A549 (cell line): ENCODE measurements around the gene ENTPD2. TPM values are rescaled to one million over a fixed set of nuclear protein-coding genes. Genes with fewer than 3 reads are reported as not detected.

Experiments
- ATAC-seq, 2 experiments: fragments of 200-7000 bp in 1 of 2; fragments of >200 bp in 1 of 2; cut with Nextera tagmentation in 1 of 2; cut with Tn5 transposase in 1 of 2; 3 replicates each; pipeline versions ENCODE4 v1.8.0 to v1.9.1; 2018 to 2020; ENCODE audit warnings: mild to moderate bottlenecking in 1 of 2, moderate library complexity in 1 of 2
- CTCF ChIA-PET: fragments of 300-600 bp; sonication (Branson Sonifier 250); formaldehyde crosslinking; extraction: SDS; loops from one replicate; lab custom pipeline; 2021; ENCODE audit warnings: antibody characterized with exemption, inconsistent platforms; lab: Yijun Ruan, JAX
- POLR2A ChIA-PET: fragments of 350-600 bp; formaldehyde crosslinking; extraction: SDS; loops from one replicate; lab custom pipeline; 2021; ENCODE audit warnings: antibody characterized with exemption, inconsistent platforms; lab: Yijun Ruan, JAX
- DNase-seq, 2 experiments: peaks; one replicate each; pipeline versions ENCODE4 v3.0.0 to v3.0.0-alpha.2; 2011 to 2016; ENCODE audit warnings: low read depth in 1 of 2, low spot score in 1 of 2
- FAIRE-seq: peaks from 2 replicates; lab custom pipeline; 2011; peaks lifted over from hg19 to GRCh38; lab: Jason Lieb, UNC
- H3K27ac ChIP-seq, 2 experiments: fragments of >200 bp; sonication (Bioruptor Twin); formaldehyde crosslinking; 3 replicates each; pipeline ENCODE4 v1.5.1; 2016 to 2017
- H3K4me1 ChIP-seq: fragments of >200 bp; sonication (Bioruptor Twin); formaldehyde crosslinking; 3 replicates; pipeline ENCODE4 v1.6.1; 2016
- H3K4me2 ChIP-seq: fragments of >200 bp; sonication (Bioruptor Twin); formaldehyde crosslinking; 3 replicates; pipeline ENCODE4 v1.6.1; 2016
- H3K4me3 ChIP-seq: fragments of >200 bp; sonication (Bioruptor Twin); formaldehyde crosslinking; 3 replicates; pipeline ENCODE4 v1.5.1; 2016
- H3K9me3 ChIP-seq: fragments of >200 bp; sonication (Bioruptor Twin); formaldehyde crosslinking; 3 replicates; pipeline ENCODE4 v1.6.1; 2016
- CEBPB ChIP-seq, 2 experiments: fragments of >200 bp in 1 of 2; sonication (Bioruptor Twin) in 1 of 2; formaldehyde crosslinking in 1 of 2; IDR thresholded peaks; 2 replicates each; pipeline ENCODE4 v1.6.1; 2012 to 2016
- CHD2 ChIP-seq: fragments of 150-350 bp; IDR thresholded peaks from 2 replicates; pipeline ENCODE4 v1.6.1; 2014; ENCODE audit warnings: low read length; ENCODE audit not compliant: partially characterized antibody
- CHD4 ChIP-seq: fragments of 200-600 bp; sonication (generic); IDR thresholded peaks from 2 replicates; pipeline ENCODE4 v1.6.1; 2016; ENCODE audit warnings: antibody characterized with exemption, mild to moderate bottlenecking, borderline replicate concordance
- EHMT2 ChIP-seq: fragments of 200-600 bp; sonication (generic); IDR thresholded peaks from 2 replicates; pipeline ENCODE4 v1.6.1; 2016; ENCODE audit warnings: antibody characterized with exemption, low read depth, mild to moderate bottlenecking, moderate library complexity
- EP300 ChIP-seq, 2 experiments: fragments of >200 bp; sonication (Bioruptor Twin); formaldehyde crosslinking; IDR thresholded peaks; 2 replicates in 1 of 2; 3 replicates in 1 of 2; pipeline ENCODE4 v1.6.1; 2016 to 2017
- ESRRA ChIP-seq: fragments of 150-350 bp; IDR thresholded peaks from 2 replicates; pipeline ENCODE4 v1.6.1; 2014; ENCODE audit warnings: mild to moderate bottlenecking, low read length, borderline replicate concordance
- FOXS1 ChIP-seq: fragments of 250-450 bp; sonication (Bioruptor Pico); IDR thresholded peaks from 2 replicates; pipeline ENCODE4 v1.5.0; 2020; ENCODE audit warnings: mild to moderate bottlenecking, moderate library complexity
- HOXB13 ChIP-seq: fragments of 250-450 bp; sonication (Bioruptor Pico); IDR thresholded peaks from 2 replicates; pipeline ENCODE4 v1.5.0; 2020; ENCODE audit warnings: low read depth, mild to moderate bottlenecking, moderate library complexity
- MAFK ChIP-seq: fragments of 450-650 bp; IDR thresholded peaks from 2 replicates; pipeline ENCODE4 v1.6.1; 2014; ENCODE audit not compliant: partially characterized antibody
- NFE2L2 ChIP-seq: fragments of 150-350 bp; conservative IDR thresholded peaks from 2 replicates; pipeline ENCODE4 v1.6.1; 2014; ENCODE audit warnings: low read length
- RAD21 ChIP-seq, 2 experiments: fragments of >200 bp in 1 of 2; sonication (Bioruptor Twin) in 1 of 2; formaldehyde crosslinking in 1 of 2; IDR thresholded peaks in 1 of 2; conservative IDR thresholded peaks in 1 of 2; 2 replicates in 1 of 2; 3 replicates in 1 of 2; pipeline ENCODE4 v1.6.1; 2012 to 2018; ENCODE audit warnings: inconsistent platforms in 1 of 2
- RNF2 ChIP-seq: fragments of 200-600 bp; sonication (generic); IDR thresholded peaks from 2 replicates; pipeline ENCODE4 v1.6.1; 2016; ENCODE audit warnings: low read depth, mild to moderate bottlenecking, antibody characterized with exemption, moderate library complexity, borderline replicate concordance
- SREBF2 ChIP-seq: fragments of 450-650 bp; IDR thresholded peaks from 2 replicates; pipeline ENCODE4 v1.6.1; 2014; ENCODE audit warnings: mild to moderate bottlenecking, moderate library complexity
- TFCP2L1 ChIP-seq: fragments of 250-450 bp; sonication (Bioruptor Pico); IDR thresholded peaks from 2 replicates; pipeline ENCODE4 v1.5.0; 2021; ENCODE audit warnings: mild to moderate bottlenecking
- ZC3H11A ChIP-seq: fragments of 450-650 bp; IDR thresholded peaks from 2 replicates; pipeline ENCODE4 v1.6.1; 2014; ENCODE audit warnings: antibody characterized with exemption, mild to moderate bottlenecking
- WGBS: methylation state at CpG from one replicate; pipeline ENCODE4 v1.1.6; 2017; ENCODE audit errors: missing lambda C conversion rate; 5-methylcytosine and 5-hydroxymethylcytosine counted together
- polyA plus RNA-seq, 4 experiments: library from polyadenylated mRNA; depleted of rRNA in 3 of 4; stranded (reverse); fragments of >200 nt; fragmentation: RNase III in 1 of 4; extraction: RNeasy Plus Mini Kit Qiagen cat#74134 plus additional on column Dnase treatment in 1 of 4; gene quantifications; 2 replicates in 3 of 4; 3 replicates in 1 of 4; pipeline ENCODE4 v1.2.3, GENCODE V29; 2011 to 2017
- TF ChIP-seq, protein P1 (sequence below): fragments of 150-350 bp; IDR thresholded peaks from 2 replicates; pipeline ENCODE4 v1.6.1; 2014; ENCODE audit warnings: low read depth, mild to moderate bottlenecking, low read length
- TF ChIP-seq, protein P2 (sequence below): fragments of 200-600 bp; sonication (generic); IDR thresholded peaks from 2 replicates; pipeline ENCODE4 v1.6.1; 2016; ENCODE audit warnings: antibody characterized with exemption, mild to moderate bottlenecking, moderate library complexity

ENTPD2 gene
- polyA plus RNA-seq, 2 of the 4 experiments (the other 2 are of a cell fraction), result 0.75 to 1.2 TPM

DNA sequence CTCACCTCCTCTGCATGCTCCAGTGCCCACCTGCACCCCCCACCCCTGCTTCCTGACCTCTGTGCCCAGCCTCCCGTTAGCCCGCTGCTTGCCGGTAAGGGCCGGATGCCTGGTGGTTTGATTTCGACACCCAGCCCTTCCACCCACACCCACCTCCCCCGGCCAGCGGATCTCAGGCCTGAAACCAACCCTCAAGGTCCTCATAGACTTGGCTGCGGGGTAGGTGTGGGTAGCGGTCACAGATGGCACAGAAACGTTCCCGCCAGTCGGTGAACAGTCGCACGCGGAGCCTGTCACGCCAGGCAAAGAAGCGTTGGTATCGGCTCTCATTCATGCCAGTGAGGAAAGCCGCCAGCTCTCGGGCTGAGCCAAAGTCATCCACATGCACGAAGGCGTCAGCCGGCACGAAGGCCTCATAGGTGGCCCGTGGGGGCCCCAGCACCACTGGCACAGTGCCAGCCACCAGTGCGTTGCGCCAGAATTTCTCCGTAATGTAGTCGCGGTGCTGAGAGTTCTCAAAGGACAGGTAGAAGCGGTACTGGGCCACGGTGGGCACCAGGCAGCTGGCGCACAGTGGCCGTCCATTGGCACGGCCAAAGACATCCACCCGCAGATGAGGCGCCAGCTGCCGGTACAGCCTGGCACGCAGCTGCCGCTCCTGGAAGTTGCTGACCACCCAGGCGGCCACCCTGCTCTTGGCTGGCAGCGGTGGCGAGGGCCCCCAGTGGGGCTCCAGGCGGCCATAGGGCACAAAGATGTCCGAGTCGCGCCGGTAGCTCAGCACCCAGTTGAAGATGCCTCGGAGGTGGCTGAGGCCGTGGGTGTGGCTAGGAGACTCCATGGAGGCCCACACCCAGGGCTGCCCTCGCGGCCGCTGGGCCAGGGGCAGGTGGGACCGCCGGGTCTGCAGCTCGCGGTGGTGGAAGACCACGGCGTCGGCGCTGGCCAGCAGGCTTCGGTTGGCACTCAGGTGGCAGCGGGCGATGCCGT is 23.0 kb downstream of the ENTPD2 start:
- WGBS, result 89% methylated on average over 48 of the region's 65 CpGs
- no peak for FAIRE-seq

DNA sequence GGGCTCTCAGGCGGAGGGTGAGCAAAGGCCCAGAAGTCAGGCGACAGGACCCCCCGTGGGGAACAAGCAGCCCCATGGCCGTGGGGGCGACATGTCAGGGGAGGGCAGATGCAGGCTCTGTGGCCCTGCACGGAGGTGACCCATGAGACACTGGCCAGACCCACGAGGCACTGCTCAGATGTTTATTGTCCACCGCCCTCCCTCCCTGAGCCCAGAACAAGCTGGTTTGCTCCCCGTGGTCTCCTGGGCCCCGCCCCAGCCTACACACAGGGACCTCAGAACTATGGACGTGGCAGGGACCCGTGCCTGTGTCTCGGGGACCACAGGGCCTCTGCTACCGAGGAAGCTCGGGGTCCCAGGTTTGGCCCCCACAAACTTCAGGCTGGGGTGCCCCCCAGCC is 23.9 kb downstream of the ENTPD2 start:
- Histone ChIP-seq H3K9me3 (no peaks in the 10 kb centered on the region), H3K4me3 (no peak overlapping the region), H3K27ac (no peak overlapping the region), H3K4me2 (no peak overlapping the region), H3K4me1 (peaks cover 33% of the 10 kb centered on the region)
- ATAC-seq (no peak), DNase-seq (no peak), FAIRE-seq (no peak)
- POLR2A ChIA-PET, result interaction anchor here (1.0 to 1.9 kb wide), 4 partner anchors 17 to 100 kb away, joined by 3 to 8 read pairs (median 4); partner anchors contain the start of genes CLIC3, NPDC1 and PAXX
- TF ChIP-seq RNF2, result no peak
- TF ChIP-seq SREBF2, result no peak
- no peak for TF ChIP-seq CHD2
- no peak for TF ChIP-seq CHD4
- no peak for TF ChIP-seq FOXS1 (CRISPR knock-in tag)
- TF ChIP-seq RAD21 (conservative IDR thresholded peaks at IDR 0.05 in 1 of 2, IDR thresholded peaks at IDR 0.05 in 1 of 2), result no peak
- no peak for TF ChIP-seq MAFK
- TF ChIP-seq EP300 (IDR thresholded peaks at IDR 0.05), result no peak
- no peak for TF ChIP-seq CEBPB (IDR thresholded peaks at IDR 0.05)
- TF ChIP-seq, protein P1, sequence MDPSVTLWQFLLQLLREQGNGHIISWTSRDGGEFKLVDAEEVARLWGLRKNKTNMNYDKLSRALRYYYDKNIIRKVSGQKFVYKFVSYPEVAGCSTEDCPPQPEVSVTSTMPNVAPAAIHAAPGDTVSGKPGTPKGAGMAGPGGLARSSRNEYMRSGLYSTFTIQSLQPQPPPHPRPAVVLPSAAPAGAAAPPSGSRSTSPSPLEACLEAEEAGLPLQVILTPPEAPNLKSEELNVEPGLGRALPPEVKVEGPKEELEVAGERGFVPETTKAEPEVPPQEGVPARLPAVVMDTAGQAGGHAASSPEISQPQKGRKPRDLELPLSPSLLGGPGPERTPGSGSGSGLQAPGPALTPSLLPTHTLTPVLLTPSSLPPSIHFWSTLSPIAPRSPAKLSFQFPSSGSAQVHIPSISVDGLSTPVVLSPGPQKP, result no peak
- TF ChIP-seq TFCP2L1 (CRISPR knock-in tag), result no peak
- TF ChIP-seq NFE2L2, result no peak
- TF ChIP-seq EHMT2, result no peak
- TF ChIP-seq, protein P2, sequence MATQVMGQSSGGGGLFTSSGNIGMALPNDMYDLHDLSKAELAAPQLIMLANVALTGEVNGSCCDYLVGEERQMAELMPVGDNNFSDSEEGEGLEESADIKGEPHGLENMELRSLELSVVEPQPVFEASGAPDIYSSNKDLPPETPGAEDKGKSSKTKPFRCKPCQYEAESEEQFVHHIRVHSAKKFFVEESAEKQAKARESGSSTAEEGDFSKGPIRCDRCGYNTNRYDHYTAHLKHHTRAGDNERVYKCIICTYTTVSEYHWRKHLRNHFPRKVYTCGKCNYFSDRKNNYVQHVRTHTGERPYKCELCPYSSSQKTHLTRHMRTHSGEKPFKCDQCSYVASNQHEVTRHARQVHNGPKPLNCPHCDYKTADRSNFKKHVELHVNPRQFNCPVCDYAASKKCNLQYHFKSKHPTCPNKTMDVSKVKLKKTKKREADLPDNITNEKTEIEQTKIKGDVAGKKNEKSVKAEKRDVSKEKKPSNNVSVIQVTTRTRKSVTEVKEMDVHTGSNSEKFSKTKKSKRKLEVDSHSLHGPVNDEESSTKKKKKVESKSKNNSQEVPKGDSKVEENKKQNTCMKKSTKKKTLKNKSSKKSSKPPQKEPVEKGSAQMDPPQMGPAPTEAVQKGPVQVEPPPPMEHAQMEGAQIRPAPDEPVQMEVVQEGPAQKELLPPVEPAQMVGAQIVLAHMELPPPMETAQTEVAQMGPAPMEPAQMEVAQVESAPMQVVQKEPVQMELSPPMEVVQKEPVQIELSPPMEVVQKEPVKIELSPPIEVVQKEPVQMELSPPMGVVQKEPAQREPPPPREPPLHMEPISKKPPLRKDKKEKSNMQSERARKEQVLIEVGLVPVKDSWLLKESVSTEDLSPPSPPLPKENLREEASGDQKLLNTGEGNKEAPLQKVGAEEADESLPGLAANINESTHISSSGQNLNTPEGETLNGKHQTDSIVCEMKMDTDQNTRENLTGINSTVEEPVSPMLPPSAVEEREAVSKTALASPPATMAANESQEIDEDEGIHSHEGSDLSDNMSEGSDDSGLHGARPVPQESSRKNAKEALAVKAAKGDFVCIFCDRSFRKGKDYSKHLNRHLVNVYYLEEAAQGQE, result no peak
- TF ChIP-seq HOXB13 (CRISPR knock-in tag), result no peak
- TF ChIP-seq ZC3H11A, result no peak
- no peak for TF ChIP-seq ESRRA
- TF ChIP-seq, all 56 proteins: peak for 0
- 75% methylated on average over 10 of the region's 15 CpGs for WGBS
- CTCF ChIA-PET, result interaction anchor here (0.5 to 20.4 kb wide), 65 partner anchors 7 to 301 kb away, joined by 3 to 282 read pairs (median 5); partner anchors contain the start of genes AJM1, ANAPC2, C8G and CLIC3

More for the DNA sequence above, 23.0 kb downstream of the ENTPD2 start:
- H3K27ac ChIP-seq, result no peak overlapping the region
- H3K9me3 ChIP-seq, result no peaks in the 10 kb centered on the region
- no peak overlapping the region for H3K4me2 ChIP-seq
- ChIA-PET POLR2A (no interaction called here), CTCF (interaction anchor here (0.8 to 20.4 kb wide), 23 partner anchors 6 to 243 kb away, joined by 3 to 282 read pairs (median 12); partner anchors contain the start of genes AJM1, C8G, ENTPD2 and FBXW5)
- ATAC-seq, result no peak
- H3K4me3 ChIP-seq, result no peak overlapping the region
- no peak for TF ChIP-seq NFE2L2
- no peak for DNase-seq
- peaks cover 37% of the 10 kb centered on the region for H3K4me1 ChIP-seq
